Common myeloid progenitor, CD34-positive (primary cell): ENCODE data around the gene LINGO1.
A peak's percentile ranks its signal among the peaks of the same experiment; 100 is the strongest.

Experiments
- CTCF ChIA-PET: fragments of 350-600 bp; sonication (Branson Sonifier 250); formaldehyde crosslinking; loops from one replicate; lab custom pipeline; 2021; ENCODE audit warnings: antibody characterized with exemption; lab: Charles Lee
- POLR2A ChIA-PET: fragments of 350-600 bp; sonication (Branson Sonifier 250); formaldehyde crosslinking; loops from one replicate; lab custom pipeline; 2021; ENCODE audit warnings: antibody characterized with exemption; lab: Charles Lee
- DNase-seq, 3 donors: peaks; one replicate each; pipeline versions ENCODE4 v3.0.0 to v3.0.0-alpha.2; 2013
- H3K27ac ChIP-seq, 2 experiments: 1 replicate in 1 of 2; 2 replicates in 1 of 2; pipeline ENCODE4 v1.7.0; 2013; ENCODE audit warnings: inconsistent platforms in 2 of 2, low read length in 2 of 2, mild to moderate bottlenecking in 2 of 2, low read depth in 1 of 2, moderate library complexity in 1 of 2; ENCODE audit not compliant: severe bottlenecking in 2 of 2, insufficient read depth in 1 of 2, poor library complexity in 1 of 2
- H3K27me3 ChIP-seq, 5 experiments: replicated peaks in 2 of 5; 1 replicate in 3 of 5; 2 replicates in 2 of 5; pipeline versions ENCODE4 v1.6.1 to v1.7.0; 2013; ENCODE audit warnings: low read length in 4 of 5, mild to moderate bottlenecking in 2 of 5, moderate library complexity in 2 of 5, inconsistent platforms in 1 of 5; ENCODE audit not compliant: insufficient read depth in 5 of 5, control insufficient read depth in 4 of 5
- H3K36me3 ChIP-seq, 4 experiments: 1 replicate in 2 of 4; 2 replicates in 2 of 4; pipeline versions ENCODE4 v1.6.1 to v1.7.0; 2013; ENCODE audit warnings: low read length in 3 of 4, control low read depth in 1 of 4, mild to moderate bottlenecking in 1 of 4; ENCODE audit not compliant: control insufficient read depth in 4 of 4, insufficient read depth in 4 of 4
- H3K4me1 ChIP-seq, 4 experiments: 1 replicate in 3 of 4; 2 replicates in 1 of 4; pipeline versions ENCODE4 v1.6.1 to v1.7.1; 2013; ENCODE audit warnings: low read length in 3 of 4, mild to moderate bottlenecking in 3 of 4, control low read depth in 1 of 4, inconsistent platforms in 1 of 4, moderate library complexity in 1 of 4; ENCODE audit not compliant: control insufficient read depth in 4 of 4, insufficient read depth in 4 of 4; ENCODE audit errors: control extremely low read depth in 1 of 4
- H3K4me3 ChIP-seq, 7 experiments: 1 replicate in 4 of 7; 2 replicates in 3 of 7; pipeline versions ENCODE4 v1.5.1 to v1.7.0; 2013; ENCODE audit warnings: mild to moderate bottlenecking in 7 of 7, low read length in 6 of 7, moderate library complexity in 6 of 7, inconsistent platforms in 2 of 7, low read depth in 2 of 7, control low read depth in 1 of 7; ENCODE audit not compliant: insufficient read depth in 4 of 7, control insufficient read depth in 1 of 7; ENCODE audit errors: extremely low read depth in 1 of 7
- H3K9me3 ChIP-seq, 5 experiments: 1 replicate in 4 of 5; 2 replicates in 1 of 5; pipeline versions ENCODE4 v1.6.1 to v1.7.1; 2013; ENCODE audit warnings: low read length in 4 of 5, mild to moderate bottlenecking in 2 of 5, inconsistent platforms in 1 of 5, low read depth in 1 of 5, moderate library complexity in 1 of 5; ENCODE audit not compliant: control insufficient read depth in 4 of 5, insufficient read depth in 2 of 5; ENCODE audit errors: control extremely low read depth in 1 of 5
- WGBS: methylation state at CpG from one replicate; pipeline ENCODE4 v1.1.5; 2013; ENCODE audit not compliant: insufficient coverage; 5-methylcytosine and 5-hydroxymethylcytosine counted together

Gene LINGO1

GRCh38 chr15:77633913-77634265 lies 1.2 kb upstream of the LINGO1 start:
- ChIA-PET CTCF (interaction anchor here (0.6 to 2.2 kb wide), 12 partner anchors 9 to 462 kb away, joined by 3 to 10 read pairs (median 4); no protein-coding TSS in a partner anchor), POLR2A (no interaction called here)
- H3K27ac ChIP-seq = no peak overlapping the region
- peaks cover 0 to 21% (median 14%) of the 10 kb centered on the region in 4 experiments for H3K4me1 ChIP-seq
- WGBS = 38% methylated on average over 3 of the region's 9 CpGs
- H3K4me3 ChIP-seq = no peak overlapping the region
- no peaks in the 10 kb centered on the region for H3K9me3 ChIP-seq
- H3K27me3 ChIP-seq = peaks cover 0 to 82% (median 43%) of the 10 kb centered on the region in 5 experiments
- no peaks in the 10 kb centered on the region for H3K36me3 ChIP-seq
- DNase-seq = no peak

GRCh38 chr15:77633134-77633912 lies 611 bp upstream of the LINGO1 start:
- no peaks in the 10 kb centered on the region for H3K9me3 ChIP-seq
- ChIA-PET POLR2A (no interaction called here), CTCF (interaction anchor here (0.6 to 2.2 kb wide), 11 partner anchors 8 to 461 kb away, joined by 3 to 10 read pairs (median 4); no protein-coding TSS in a partner anchor)
- under 1% methylated on average over 35 of the region's 55 CpGs for WGBS
- DNase-seq = peak; percentile 36 to 52 (median 44)
- peak overlapping the region; percentile 26 to 72 (median 55) for H3K4me3 ChIP-seq
- H3K27ac ChIP-seq = no peak overlapping the region
- no peaks in the 10 kb centered on the region for H3K36me3 ChIP-seq
- peaks cover 0 to 86% (median 44%) of the 10 kb centered on the region in 5 experiments for H3K27me3 ChIP-seq
- H3K4me1 ChIP-seq = peaks cover 0 to 21% (median 14%) of the 10 kb centered on the region in 4 experiments

- WGBS = 2% methylated on average over 24 of the region's 47 CpGs
- Histone ChIP-seq H3K27ac (no peak overlapping the region), H3K36me3 (no peaks in the 10 kb centered on the region), H3K9me3 (no peaks in the 10 kb centered on the region), H3K4me3 (peak overlapping the region in 2 of 7 experiments; percentile 1 to 48), H3K27me3 (peaks cover 0 to 81% (median 44%) of the 10 kb centered on the region in 5 experiments), H3K4me1 (peaks cover 0 to 21% (median 14%) of the 10 kb centered on the region in 4 experiments)
- POLR2A ChIA-PET = no interaction called here
- CTCF ChIA-PET = interaction anchor here (0.8 to 1.4 kb wide), 5 partner anchors 13 to 190 kb away, joined by 3 to 4 read pairs (median 3); no protein-coding TSS in a partner anchor
- no peak for DNase-seq
These were observed 773 bp downstream of the LINGO1 start for GRCh38 chr15:77631745-77632533.

- WGBS = 41% methylated on average over 7 of the region's 20 CpGs
- POLR2A ChIA-PET = no interaction called here
- H3K4me1 ChIP-seq = peaks cover 0 to 21% (median 14%) of the 10 kb centered on the region in 4 experiments
- H3K27ac ChIP-seq = no peak overlapping the region
- H3K9me3 ChIP-seq = no peaks in the 10 kb centered on the region
- no peaks in the 10 kb centered on the region for H3K36me3 ChIP-seq
- DNase-seq = no peak
- CTCF ChIA-PET = interaction anchor here (0.8 to 3.2 kb wide), 6 partner anchors 13 to 191 kb away, joined by 3 to 13 read pairs (median 3); no protein-coding TSS in a partner anchor
- H3K27me3 ChIP-seq = peaks cover 0 to 74% (median 44%) of the 10 kb centered on the region in 5 experiments
- no peak overlapping the region for H3K4me3 ChIP-seq
These were observed 1.6 kb downstream of the LINGO1 start for GRCh38 chr15:77630956-77631744.

- CTCF ChIA-PET = interaction anchor here (0.8 to 3.2 kb wide), 2 partner anchors 12 to 23 kb away, joined by 3 to 13 read pairs; no protein-coding TSS in a partner anchor
- no peak overlapping the region for H3K4me3 ChIP-seq
- H3K36me3 ChIP-seq = no peaks in the 10 kb centered on the region
- H3K27me3 ChIP-seq = peaks cover 0 to 63% (median 41%) of the 10 kb centered on the region in 5 experiments
- H3K4me1 ChIP-seq = peaks cover 0 to 21% (median 14%) of the 10 kb centered on the region in 4 experiments
- peak in 2 of 3 donors; percentile 9 to 28 for DNase-seq
- no peak overlapping the region for H3K27ac ChIP-seq
- POLR2A ChIA-PET = no interaction called here
- WGBS = 68% methylated on average over 3 of the region's 9 CpGs
- H3K9me3 ChIP-seq = no peaks in the 10 kb centered on the region
These were observed 2.7 kb downstream of the LINGO1 start for GRCh38 chr15:77630056-77630455.
